ENCODE data around the gene ASPA.

GRCh38 chr17:3546997-3547396, 71.2 kb downstream of the ASPA start:
- TF ChIP-seq CTCF (conservative IDR thresholded peaks at IDR 0.05; ENCODE audit: low read depth, low read length) (no peak), EZH2 (IDR thresholded peaks at IDR 0.05; ENCODE audit: borderline replicate concordance, low read depth, low read length, poor library complexity, severe bottlenecking) (no peak)

Data from A673 (cell line).